GM19023 (cell line): ENCODE results near the gene IRF2BP2.
A peak's percentile ranks its signal among the peaks of the same experiment; 100 is the strongest.
"Not testable (repeated sequence)": the region's sequence is repeated elsewhere in the genome, so short reads cannot be mapped to it uniquely, and the experiment has no call there.

Experiments
- ATAC-seq: cut with Tn5 transposase; IDR thresholded peaks from one replicate; pipeline ENCODE4 v1.9.1; 2021; ENCODE audit warnings: mild to moderate bottlenecking, moderate library complexity; ENCODE audit not compliant: unreplicated experiment

IRF2BP2 gene

DNA sequence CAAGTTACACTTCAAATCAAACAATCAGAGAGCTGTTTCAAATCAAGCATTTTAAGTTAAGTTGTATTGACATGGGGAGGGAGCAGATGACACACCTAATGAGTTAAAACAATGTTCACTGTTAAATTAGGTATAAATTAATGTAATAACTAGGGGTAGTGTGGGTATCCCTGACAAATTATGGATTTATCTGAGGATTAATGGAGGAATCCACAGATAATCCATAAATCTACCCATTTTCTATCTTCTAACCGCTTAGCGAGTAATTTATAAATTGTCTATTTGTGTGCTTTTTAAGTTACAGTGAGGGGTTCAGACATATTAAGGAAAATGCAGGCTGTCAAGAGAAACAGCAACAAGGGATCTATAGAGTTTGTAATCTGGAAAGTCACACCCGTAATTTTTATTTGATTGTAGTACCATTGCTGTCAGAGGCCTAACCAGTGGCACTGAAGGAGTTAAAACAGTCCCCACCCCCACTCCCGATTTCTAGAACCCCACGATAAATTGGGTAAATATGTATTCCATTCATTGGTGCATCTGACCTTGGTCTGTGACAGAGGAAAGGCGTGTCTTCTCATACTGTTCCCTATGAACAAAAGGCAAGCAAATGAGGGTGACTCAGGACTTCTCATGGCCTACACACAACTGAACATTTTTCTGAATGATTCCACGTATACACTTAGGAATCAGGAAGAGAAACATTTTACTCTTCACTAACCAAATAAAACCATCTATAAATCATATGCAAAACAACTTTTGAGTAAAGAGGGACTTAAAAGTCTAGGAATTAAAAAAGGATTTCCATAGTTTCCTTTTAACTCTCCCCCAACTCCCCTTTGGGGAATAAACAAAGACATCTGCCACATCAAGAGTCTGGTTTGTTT, 7.4 kb downstream of the IRF2BP2 start:
- no peak for ATAC-seq

DNA sequence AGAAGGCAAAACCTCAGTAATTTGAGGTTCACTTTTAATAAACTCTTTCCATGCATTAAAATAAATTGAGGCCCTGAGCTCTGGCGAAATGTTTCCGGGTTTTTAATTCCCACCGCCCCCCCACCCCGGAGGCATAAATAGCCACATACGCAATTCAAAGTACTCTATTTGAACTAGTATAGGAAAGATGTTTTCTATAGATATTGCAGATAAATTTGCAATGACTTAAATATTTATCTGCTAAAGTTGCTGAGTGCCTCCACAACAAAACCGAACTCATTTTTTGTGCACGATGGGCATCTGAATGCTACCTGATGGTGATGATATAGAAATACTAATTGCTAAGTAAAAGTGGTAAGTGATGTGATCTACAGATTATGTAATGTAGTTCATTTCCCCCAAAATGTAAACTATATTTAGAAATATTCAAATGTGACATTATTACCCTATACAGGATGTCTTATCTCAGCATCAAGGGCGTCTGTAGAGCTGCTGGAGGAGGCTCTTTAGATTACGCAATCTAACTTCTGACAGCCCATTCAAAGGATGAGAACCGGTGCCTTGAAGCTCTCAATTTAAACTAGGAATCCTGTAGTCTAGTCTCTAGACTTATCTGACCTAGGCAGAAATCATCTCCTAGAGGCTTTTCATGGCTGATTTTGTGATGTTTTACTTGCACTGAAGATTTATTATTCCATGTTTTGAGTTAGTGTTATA, 8.5 kb downstream of the IRF2BP2 start:
- no peak for ATAC-seq

DNA sequence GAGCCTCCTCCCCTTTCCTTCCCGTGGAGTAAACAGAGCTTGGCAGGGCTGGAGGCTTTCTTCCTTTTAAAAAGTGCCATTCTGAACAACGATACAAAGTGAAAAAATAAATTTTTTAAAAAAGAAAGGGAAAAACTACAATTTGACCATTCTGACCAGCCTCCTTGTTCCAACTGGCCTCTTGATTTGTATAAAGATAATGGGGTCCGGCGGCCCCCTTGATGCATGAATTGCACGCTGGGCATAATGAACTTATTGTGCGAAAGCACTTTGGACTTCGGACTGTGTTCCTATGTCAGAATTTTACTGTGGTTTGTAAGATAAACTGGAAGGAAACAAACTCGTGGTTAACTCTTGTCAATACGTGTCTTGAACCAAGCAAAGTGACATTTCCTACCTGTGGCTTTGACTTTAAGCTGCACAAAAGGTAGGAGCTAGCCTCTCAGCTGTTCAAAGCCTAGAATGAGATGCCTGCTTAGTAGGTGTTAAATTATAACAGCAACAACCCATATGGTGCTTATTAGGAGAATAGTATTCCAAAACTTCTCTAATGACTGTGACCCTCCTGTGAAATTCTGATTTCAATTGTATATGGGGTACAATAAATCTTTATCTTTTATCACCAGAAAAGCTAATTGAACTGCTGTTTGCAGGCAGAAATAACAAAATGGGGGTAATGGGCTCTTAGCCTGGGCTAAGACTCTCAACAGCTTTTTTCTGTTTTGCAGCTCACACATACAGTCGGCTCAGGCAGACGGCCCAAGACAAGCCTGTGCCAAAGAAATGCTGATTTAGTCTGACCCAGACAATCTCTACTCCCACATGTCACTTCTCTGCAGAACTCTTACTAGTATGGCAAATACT, 9.3 kb downstream of the IRF2BP2 start:
- ATAC-seq: peak; percentile 6

DNA sequence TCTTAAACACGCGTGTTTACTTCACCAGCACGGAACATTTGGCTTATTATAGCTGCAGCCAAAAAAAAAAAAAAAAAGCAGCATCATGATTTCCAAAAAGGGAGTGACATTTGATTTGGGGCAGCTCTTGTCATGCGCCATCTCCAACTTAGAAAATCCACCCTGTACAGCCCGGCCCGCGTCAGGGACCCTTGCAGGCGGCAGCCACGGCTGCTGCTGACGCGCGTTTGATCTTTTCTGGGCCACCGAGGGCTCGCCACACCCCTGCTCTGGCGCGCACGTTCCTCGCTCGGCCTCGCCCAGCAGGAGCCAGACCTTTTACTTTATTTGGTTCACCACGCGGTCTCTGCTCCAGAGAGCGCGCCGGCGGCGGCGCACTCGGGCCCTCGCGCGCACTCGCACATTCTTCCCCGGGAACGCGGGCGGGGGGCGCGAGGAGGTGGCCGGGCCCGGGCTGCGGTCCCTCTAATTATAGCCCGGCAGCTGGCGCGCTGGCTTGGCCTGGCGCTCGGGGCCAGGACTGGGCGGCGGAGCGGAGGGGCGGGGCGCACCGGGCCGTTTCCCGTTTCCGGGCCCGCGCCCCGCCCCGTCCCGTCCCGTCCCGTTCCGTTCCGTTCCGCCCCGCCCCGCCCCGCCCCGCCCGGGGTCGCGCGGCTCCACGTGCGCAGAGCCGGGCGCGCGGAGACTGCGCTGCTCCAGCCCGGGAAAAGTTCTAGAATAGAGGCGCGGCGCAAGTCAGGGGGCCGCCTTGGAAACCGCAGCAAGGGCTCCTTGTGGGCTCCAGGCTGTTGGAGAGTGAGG, 10.2 kb downstream of the IRF2BP2 start:
- ATAC-seq: peak; percentile 83

DNA sequence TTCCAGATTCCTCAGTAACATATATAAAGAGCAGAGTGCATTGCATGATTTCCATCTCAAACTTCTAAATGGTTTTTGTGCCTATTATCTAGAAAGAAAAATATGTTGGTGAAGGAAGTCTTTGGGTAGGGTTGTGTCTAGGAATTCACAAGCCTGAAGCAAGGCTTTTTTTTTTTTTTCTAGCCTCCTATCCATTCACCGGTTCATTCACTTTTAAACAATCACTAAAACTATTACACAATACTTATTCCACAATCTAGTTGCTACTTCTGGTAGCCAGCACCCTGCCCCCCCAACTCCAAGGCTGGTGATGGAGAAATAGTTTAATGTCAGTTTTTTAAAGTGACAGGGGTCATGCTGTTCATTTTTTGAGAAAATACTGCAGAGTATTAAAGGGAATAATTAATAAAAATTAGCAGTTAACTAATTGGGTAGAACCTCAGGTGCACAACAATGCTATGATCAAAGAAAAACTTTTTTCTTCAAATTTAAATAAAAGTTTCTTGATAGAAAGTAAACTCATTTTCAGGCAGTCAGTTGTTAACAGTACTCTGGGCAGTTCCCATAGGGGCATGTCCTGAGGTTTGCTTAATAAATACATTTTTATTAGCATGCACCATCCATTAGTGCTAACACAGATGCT, 10.9 kb downstream of the IRF2BP2 start:
- no peak for ATAC-seq

DNA sequence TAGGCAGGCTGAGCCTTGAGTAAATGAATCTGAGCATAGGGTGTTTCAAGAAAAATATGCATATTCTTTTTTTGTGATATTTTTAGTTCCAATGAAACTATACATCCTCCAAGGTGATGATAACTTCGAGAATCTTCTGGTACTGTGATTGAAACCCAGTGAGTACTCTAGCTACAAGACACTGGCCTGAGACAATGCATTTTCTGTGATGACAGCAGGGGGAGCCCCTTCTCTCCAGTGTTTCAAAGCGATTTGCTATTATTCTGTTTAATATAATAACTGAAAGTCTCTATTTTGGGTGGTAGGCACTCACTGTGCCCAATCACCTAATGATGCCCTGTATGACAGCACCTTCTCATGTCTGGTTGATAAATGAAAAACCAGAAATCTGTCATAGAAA, 12.1 kb downstream of the IRF2BP2 start:
- no peak for ATAC-seq

DNA sequence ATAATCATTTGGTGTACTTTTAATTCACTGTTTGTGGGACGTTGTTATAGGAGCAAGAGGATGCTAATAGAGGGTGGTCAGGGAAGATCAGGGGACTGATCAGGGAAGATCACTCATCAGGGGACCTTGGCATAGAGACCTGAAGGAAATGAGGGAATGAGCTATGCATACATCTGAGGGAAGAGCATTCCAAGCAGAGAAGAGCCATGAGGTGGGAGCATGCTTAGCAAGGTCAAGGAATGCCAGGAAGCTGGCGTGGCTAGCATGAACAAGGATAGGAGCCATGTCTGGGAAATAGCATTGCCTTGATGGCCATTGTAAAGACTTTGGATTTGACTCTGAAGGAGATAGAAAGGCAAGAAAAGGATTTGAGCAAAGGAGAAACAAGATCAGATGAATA, 14.1 kb downstream of the IRF2BP2 start:
- ATAC-seq: no peak

DNA sequence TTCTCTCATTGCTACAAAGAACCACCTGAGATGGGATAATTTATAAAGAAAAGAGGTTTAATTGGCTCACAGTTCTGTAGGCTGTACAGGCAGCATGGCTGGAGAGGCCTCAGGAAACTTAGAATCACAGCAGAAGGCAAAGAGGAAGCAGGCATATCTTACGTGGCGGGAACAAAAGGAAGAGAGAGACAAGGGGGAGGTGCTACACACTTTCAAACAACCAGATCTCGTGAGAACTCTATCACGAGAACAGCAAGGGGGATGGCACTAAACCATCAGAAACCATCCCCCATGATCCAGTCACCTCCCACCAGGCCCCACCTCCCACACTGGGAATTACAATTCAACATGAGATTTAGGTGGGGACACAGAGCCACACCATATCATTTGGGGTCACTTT, 15.4 kb downstream of the IRF2BP2 start:
- not testable (repeated sequence) for ATAC-seq

DNA sequence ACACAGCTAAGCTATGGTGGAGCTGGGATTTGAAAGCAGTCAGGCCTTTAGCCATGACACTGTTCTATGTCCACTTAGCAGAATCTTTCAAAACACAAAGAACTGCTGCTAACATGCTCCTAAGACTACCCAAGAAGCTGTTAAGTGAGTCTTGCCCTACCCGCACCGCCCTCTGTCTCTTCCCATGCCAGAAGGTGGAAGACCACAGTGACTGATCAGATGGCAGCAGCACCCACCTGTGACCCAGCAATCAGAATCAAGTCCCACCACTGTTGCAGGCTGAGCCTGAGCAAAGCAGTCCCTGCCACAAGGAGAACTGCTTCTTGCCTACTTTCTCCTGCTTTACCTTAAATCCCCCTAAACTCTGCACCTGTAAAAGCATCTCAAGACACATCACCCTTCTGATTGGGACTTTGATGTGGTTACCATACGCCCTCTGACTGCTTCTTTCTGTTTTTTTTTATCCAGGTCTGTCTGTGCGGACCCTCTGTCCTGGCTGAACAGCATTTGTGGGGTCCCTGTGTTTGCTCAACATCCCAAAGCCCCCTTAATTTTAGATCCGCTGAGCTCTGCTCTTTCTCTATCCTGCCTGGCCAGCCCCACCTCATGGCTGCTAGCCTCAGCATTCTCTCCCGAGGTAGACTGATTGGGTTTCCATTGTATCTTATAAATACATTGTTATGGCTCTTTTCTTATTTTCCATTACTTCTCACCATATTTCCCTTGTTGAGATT, 16.0 kb downstream of the IRF2BP2 start:
- no peak for ATAC-seq

DNA sequence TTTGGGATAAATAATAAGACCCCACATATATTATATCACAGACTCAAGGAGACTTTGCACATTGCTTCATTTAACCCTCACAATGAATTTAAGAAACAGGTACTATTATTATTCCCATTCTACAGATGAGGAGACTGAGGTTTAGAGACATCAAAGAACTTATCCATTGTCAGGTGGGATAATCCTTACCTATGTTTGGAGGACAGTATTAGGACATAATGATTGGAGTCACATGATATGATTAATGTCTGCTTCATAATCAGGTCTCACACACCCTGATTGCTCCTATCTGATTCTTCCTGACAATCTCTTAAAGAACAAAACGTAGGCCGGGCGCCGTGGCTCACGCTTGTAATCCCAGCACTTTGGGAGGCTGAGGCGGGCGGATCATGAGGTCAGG, 16.9 kb downstream of the IRF2BP2 start:
- no peak for ATAC-seq

DNA sequence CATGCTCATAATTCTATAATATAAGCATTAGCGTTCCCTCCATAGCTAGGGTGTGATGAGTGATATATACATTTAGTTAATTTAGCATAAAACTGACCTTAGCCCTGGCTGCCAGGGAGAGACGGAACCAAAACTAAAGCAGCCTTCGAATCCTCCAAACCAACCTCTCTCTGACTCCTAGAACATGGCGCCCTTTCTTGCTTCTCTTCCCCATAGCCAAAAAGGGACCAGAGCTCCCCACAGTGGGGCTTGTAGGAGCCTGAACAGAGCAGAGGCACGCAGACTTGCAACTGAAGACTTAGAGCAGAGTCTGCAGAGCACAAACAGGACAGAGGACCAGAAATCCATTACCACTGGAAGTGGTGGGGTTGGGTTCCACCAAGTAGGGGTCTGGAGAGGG, 17.7 kb downstream of the IRF2BP2 start:
- no peak for ATAC-seq

DNA sequence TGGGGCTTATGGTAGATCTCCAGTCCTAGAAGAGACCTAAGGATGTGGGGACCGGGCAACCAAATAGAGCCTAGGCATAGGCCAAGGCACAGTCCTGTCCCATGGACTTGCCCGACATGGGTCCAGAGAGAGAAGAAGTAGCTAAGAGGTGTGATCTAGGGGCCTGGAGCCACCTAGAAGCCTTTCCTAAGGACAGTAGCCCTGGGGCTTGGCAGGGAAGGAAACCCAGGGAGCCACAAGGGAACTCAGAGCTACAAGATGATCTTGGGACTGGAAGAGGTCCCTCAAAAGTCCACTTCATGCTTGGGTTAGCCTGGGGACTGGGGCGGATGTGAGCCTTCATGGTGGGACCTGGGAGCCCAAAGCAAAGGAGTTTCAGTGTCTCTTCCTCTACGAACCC, 18.8 kb downstream of the IRF2BP2 start:
- no peak for ATAC-seq

DNA sequence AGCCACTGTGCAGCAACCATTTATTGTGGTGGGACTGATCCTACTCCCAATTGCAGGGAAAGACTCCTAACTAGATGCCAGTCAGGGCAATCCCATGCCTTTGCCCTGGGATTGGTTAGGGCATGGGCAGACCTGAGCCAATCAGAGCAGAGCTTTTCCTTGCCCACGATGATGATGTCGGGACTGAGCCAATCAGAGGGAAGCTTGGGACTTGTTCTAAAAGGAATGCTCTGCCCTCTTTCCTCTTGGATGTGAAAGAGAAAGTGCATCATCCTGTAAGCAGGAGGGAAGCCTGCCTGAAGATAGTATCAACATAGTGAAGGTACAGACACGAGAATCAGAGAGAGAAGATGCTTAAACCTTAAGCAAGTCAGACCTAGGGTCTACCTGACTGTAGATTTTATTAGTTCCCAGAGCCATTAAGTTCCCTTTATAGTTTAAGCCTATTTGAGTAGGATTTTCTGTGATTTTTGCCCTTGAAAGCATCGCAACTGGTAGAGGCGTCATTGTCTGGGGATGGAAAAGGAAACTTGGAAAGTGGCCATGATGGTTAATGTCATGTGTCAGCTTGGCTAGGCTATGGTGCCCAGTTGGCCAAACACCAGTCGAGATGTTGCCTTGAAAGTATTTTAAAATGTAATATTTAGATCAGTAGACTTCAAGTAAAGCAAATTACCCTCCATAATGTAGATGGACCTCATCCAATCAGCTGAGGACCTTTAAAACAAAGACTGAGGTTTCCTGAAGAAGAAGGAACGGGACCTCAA, 19.9 kb downstream of the IRF2BP2 start:
- no peak for ATAC-seq

DNA sequence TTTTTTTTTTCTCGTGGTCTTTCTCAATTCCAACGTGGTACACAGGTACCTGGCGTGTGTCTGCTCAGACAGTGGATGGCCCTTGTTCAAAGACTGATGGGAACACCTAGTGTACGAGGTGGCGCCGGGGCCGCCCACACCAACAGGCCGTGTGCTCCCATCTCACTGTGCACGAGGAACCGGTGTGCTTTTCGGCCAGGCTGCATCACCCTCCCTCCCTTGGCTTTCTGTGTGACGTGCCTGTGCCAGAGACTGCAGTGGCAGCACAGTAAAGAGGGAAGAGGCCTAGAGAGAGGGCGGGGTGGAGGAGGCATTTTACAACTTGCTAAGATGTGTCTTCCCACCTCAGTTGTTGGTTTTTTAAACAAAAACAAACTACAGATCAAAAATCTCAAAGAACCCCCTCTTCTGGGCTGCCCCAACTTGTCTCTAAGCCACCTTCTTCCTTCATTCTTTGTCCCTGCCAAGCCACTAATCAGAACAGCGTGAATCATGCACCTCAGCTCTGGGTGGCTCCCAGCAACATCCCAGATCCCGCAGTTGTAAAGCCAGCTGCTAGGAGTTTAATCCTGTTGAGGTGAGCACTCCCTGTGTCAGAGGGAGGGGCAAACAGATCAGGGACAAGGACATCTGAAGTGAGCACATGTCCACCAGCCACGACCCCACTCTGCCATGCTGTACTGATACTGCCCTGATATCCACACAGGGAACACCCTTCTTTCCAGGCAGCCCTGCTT, 20.7 kb downstream of the IRF2BP2 start:
- no peak for ATAC-seq

DNA sequence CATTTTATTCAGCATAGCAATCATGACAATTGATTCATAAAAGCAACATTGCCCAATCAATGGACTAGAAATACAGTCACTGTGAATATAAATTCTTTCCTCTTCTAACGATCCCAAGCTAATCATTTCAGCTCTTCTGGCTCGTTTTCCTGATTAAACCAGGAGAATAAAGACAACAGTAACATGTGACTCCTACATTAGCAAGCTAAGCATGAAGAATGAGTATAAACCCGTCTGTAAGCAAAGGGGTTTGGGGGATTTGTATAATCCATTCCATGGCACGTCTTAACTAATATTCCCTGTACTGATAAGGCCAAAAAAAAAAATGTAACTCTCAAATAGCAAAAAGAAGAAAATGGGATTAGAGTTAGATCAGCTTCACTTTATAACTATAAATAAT, 21.6 kb downstream of the IRF2BP2 start:
- ATAC-seq: no peak

DNA sequence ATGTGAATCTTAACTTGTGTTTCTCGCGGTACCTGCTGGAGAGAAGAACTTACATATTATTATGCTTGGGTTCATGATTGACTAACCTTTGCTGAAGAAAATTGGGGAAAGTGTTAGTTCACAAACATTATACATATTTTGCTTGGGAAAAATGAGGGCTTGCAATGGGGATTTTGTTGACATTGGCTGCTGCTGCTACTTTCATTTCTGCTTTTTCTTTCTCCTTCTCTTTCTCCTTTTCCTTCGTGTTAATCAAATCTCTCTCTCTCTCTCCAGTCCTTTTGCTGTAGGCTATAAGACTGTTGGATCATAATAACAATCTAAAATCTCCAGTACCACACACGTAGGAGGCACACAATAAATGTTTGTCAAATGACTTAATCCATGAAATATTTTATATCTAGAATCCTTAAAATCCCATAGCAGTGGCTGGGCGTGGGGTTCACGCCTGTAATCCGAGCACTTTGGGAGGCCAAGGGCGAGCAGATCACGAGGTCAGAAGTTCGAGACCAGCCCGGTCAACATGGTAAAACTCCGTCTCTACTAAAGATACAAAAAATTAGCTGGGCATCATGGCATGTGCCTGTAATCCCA, 23.0 kb downstream of the IRF2BP2 start:
- no peak for ATAC-seq

DNA sequence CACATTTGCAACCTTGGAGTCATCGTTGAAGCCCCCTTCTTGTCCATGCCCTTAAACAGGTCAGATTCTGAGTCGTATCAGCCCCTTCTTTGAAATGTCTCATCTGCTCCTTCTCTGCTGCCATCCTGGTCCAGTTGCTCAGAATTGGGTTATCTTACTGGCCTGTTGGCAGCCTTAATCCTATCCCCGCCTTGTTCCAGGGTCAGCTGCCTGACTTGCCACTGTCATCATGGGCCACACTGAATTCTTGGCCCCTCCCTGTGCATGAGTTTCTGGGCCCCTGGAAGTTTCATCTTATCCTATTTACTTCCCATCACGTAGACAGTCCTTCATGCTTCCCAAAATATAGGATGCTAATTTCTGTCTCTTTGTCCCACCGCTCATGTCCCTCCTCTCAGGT, 23.7 kb downstream of the IRF2BP2 start:
- ATAC-seq: no peak
